ENCODE data around the gene CDH12.
"Not testable (repeated sequence)": the region's sequence is repeated elsewhere in the genome, so short reads cannot be mapped to it uniquely, and the experiment has no call there.

The CDH12 gene

GRCh38 chr5:22852807-22853660 is at the start of gene CDH12:
Gene CDH12 (minus strand): TSS chr5:22853344.
- DNase-seq (ENCODE audit: low spot score), result no peak

- DNase-seq (ENCODE audit: low spot score), result no peak
These were observed 48.7 kb upstream of the CDH12 start for GRCh38 chr5:22901885-22902284.

GRCh38 chr5:22900801-22901310 is 47.7 kb upstream of the CDH12 start:
- DNase-seq (ENCODE audit: low spot score), result no peak

GRCh38 chr5:22899341-22899740 is 46.2 kb upstream of the CDH12 start:
- no peak for DNase-seq (ENCODE audit: low spot score)

GRCh38 chr5:22896152-22896551 is 43.0 kb upstream of the CDH12 start:
- DNase-seq (ENCODE audit: low spot score), result no peak

- DNase-seq (ENCODE audit: low spot score), result no peak
These were observed 39.3 kb upstream of the CDH12 start for GRCh38 chr5:22892441-22892840.

GRCh38 chr5:22889720-22890119 is 36.6 kb upstream of the CDH12 start:
- no peak for DNase-seq (ENCODE audit: low spot score)

GRCh38 chr5:22887566-22887965 is 34.4 kb upstream of the CDH12 start:
- no peak for DNase-seq (ENCODE audit: low spot score)

GRCh38 chr5:22858911-22859310 is 5.8 kb upstream of the CDH12 start:
- DNase-seq (ENCODE audit: low spot score), result not testable (repeated sequence)

- DNase-seq (ENCODE audit: low spot score), result no peak
These were observed 2.7 kb upstream of the CDH12 start for GRCh38 chr5:22855824-22856223.

- DNase-seq (ENCODE audit: low spot score), result no peak
These were observed 2.2 kb downstream of the CDH12 start for GRCh38 chr5:22850981-22851380.

GRCh38 chr5:22846693-22847092 is 6.5 kb downstream of the CDH12 start:
- DNase-seq (ENCODE audit: low spot score), result no peak

- DNase-seq (ENCODE audit: low spot score), result no peak
These were observed 8.5 kb downstream of the CDH12 start for GRCh38 chr5:22844636-22845035.

GRCh38 chr5:22844155-22844554 is 9.0 kb downstream of the CDH12 start:
- DNase-seq (ENCODE audit: low spot score), result no peak

GRCh38 chr5:22842574-22842973 is 10.6 kb downstream of the CDH12 start:
- DNase-seq (ENCODE audit: low spot score), result no peak

GRCh38 chr5:22837803-22838202 is 15.3 kb downstream of the CDH12 start:
- no peak for DNase-seq (ENCODE audit: low spot score)

GRCh38 chr5:22835686-22836085 is 17.5 kb downstream of the CDH12 start:
- no peak for DNase-seq (ENCODE audit: low spot score)

GRCh38 chr5:22793463-22793862 is 59.7 kb downstream of the CDH12 start:
- no peak for DNase-seq (ENCODE audit: low spot score)

GRCh38 chr5:22787807-22788206 is 65.3 kb downstream of the CDH12 start:
- DNase-seq (ENCODE audit: low spot score), result no peak

GRCh38 chr5:22787398-22787797 is 65.7 kb downstream of the CDH12 start:
- DNase-seq (ENCODE audit: low spot score), result no peak

- no peak for DNase-seq (ENCODE audit: low spot score)
These were observed 72.4 kb downstream of the CDH12 start for GRCh38 chr5:22780756-22781155.

- no peak for DNase-seq (ENCODE audit: low spot score)
These were observed 73.6 kb downstream of the CDH12 start for GRCh38 chr5:22779499-22779898.

GRCh38 chr5:22776285-22776684 is 76.9 kb downstream of the CDH12 start:
- no peak for DNase-seq (ENCODE audit: low spot score)

GRCh38 chr5:22774214-22774613 is 78.9 kb downstream of the CDH12 start:
- DNase-seq (ENCODE audit: low spot score), result not testable (repeated sequence)

All from AG08396 (cell line).